HepG2 (cell line): ENCODE results near the gene POLR1F. TPM values are rescaled to one million over a fixed set of nuclear protein-coding genes. Genes with fewer than 3 reads are reported as not detected.

Experiments used
- ATAC-seq: fragments of 200-7000 bp; cut with Tn5 transposase; 3 replicates; pipeline ENCODE4 v1.9.1; 2020; ENCODE audit warnings: mild to moderate bottlenecking, moderate library complexity
- BruUV-seq: library from RNA; stranded (reverse); fragments of 400-500 nt; replicated peaks from 2 replicates; lab custom pipeline; 2021; lab: Mats Ljungman, UMichigan
- CTCF ChIA-PET: fragments of 300-600 bp; formaldehyde crosslinking; extraction: SDS; loops from one replicate; lab custom pipeline; 2021; ENCODE audit warnings: low total read pairs, inconsistent platforms, low intra/inter-chr PET ratio; lab: Yijun Ruan, JAX
- POLR2A ChIA-PET: fragments of 350-600 bp; sonication (Branson Sonifier 250); formaldehyde crosslinking; loops from one replicate; lab custom pipeline; 2020; ENCODE audit warnings: antibody characterized with exemption, inconsistent platforms; lab: Yijun Ruan, JAX
- DNase-seq: peaks from one replicate; pipeline ENCODE4 v3.0.0-alpha.2; 2015; ENCODE audit warnings: low spot score
- FAIRE-seq: peaks from 3 replicates; lab custom pipeline; 2011; peaks lifted over from hg19 to GRCh38; lab: Jason Lieb, UNC
- H2AFZ ChIP-seq: one replicate; pipeline ENCODE4 v1.6.1; 2011; ENCODE audit warnings: low read length, inconsistent platforms
- H3K27ac ChIP-seq: fragments of 300-600 bp; 3 replicates; pipeline ENCODE4 v1.8.0; 2011; ENCODE audit warnings: mixed run types, mild to moderate bottlenecking, mixed read lengths, low read length, inconsistent platforms; ENCODE audit not compliant: insufficient read depth; ENCODE audit errors: extremely low read length
- H3K27me3 ChIP-seq, 2 experiments: fragments of 200-600 bp in 1 of 2; 2 replicates in 1 of 2; 3 replicates in 1 of 2; pipeline versions ENCODE4 v1.6.0 to v1.8.0; 2011; ENCODE audit warnings: low read length in 2 of 2, mild to moderate bottlenecking in 2 of 2, moderate library complexity in 2 of 2, inconsistent platforms in 1 of 2; ENCODE audit not compliant: insufficient read depth in 2 of 2, control insufficient read depth in 1 of 2
- H3K36me3 ChIP-seq, 2 experiments: fragments of 200-600 bp in 1 of 2; replicated peaks in 1 of 2; 2 replicates in 1 of 2; 3 replicates in 1 of 2; pipeline versions ENCODE4 v1.5.1 to v1.8.0; 2011; ENCODE audit warnings: low read length in 2 of 2, inconsistent platforms in 1 of 2; ENCODE audit not compliant: insufficient read depth in 2 of 2, control insufficient read depth in 1 of 2
- H3K4me1 ChIP-seq: 2 replicates; pipeline ENCODE4 v1.5.1; 2012; ENCODE audit warnings: low read length, inconsistent platforms; ENCODE audit not compliant: insufficient read depth
- H3K4me2 ChIP-seq: 2 replicates; pipeline ENCODE4 v1.6.0; 2011; ENCODE audit warnings: low read depth, low read length, inconsistent platforms
- H3K4me3 ChIP-seq, 3 experiments: fragments of 200-600 bp in 1 of 3; sonication (generic), shearing (Covaris generic) in 1 of 3; replicated peaks in 1 of 3; 2 replicates each; pipeline ENCODE4 v1.5.1; 2011 to 2016; ENCODE audit warnings: low read length in 3 of 3, inconsistent platforms in 2 of 3, low read depth in 2 of 3, mild to moderate bottlenecking in 2 of 3, control low read depth in 1 of 3, mixed read lengths in 1 of 3; ENCODE audit not compliant: insufficient read depth in 1 of 3
- H3K79me2 ChIP-seq: one replicate; pipeline ENCODE4 v1.6.1; 2011; ENCODE audit warnings: low read length, inconsistent platforms; ENCODE audit not compliant: insufficient read depth
- H3K9ac ChIP-seq: 2 replicates; pipeline ENCODE4 v1.6.0; 2011; ENCODE audit warnings: mild to moderate bottlenecking, low read depth, low read length, inconsistent platforms; ENCODE audit not compliant: insufficient read depth
- H3K9me3 ChIP-seq: 2 replicates; pipeline ENCODE4 v1.5.1; 2012; ENCODE audit warnings: mild to moderate bottlenecking, low read length
- H4K20me1 ChIP-seq: 2 replicates; pipeline ENCODE4 v1.6.0; 2011; ENCODE audit warnings: inconsistent platforms, mild to moderate bottlenecking, low read length, moderate library complexity; ENCODE audit not compliant: insufficient read depth
- CENPT ChIP-seq: sonication (generic); formaldehyde crosslinking; IDR thresholded peaks from 2 replicates; pipeline ENCODE4 v1.8.0; 2022; ENCODE audit warnings: low read depth, mild to moderate bottlenecking, moderate library complexity, missing genetic modification reagents
- JUNB ChIP-seq: sonication (generic); formaldehyde crosslinking; IDR thresholded peaks from 2 replicates; pipeline ENCODE4 v1.8.0; 2022; ENCODE audit warnings: missing genetic modification reagents, mild to moderate bottlenecking, borderline replicate concordance
- KLF16 ChIP-seq, 2 experiments: sonication (generic) in 1 of 2; formaldehyde crosslinking in 1 of 2; IDR thresholded peaks; 2 replicates each; pipeline versions ENCODE4 v1.6.1 to v1.8.0; 2016 to 2023; ENCODE audit warnings: missing genetic modification reagents in 2 of 2, missing compliant biosample characterization in 1 of 2
- NFIB ChIP-seq: sonication (generic); formaldehyde crosslinking; IDR thresholded peaks from 2 replicates; pipeline ENCODE4 v1.9.0; 2021; ENCODE audit warnings: missing genetic modification reagents, mild to moderate bottlenecking, borderline replicate concordance
- RARA ChIP-seq: IDR thresholded peaks from 2 replicates; pipeline ENCODE4 v1.6.1; 2016; ENCODE audit warnings: missing genetic modification reagents, missing compliant biosample characterization
- SMC3 ChIP-seq: IDR thresholded peaks from 2 replicates; pipeline ENCODE4 v1.6.1; 2011; ENCODE audit warnings: low read length, improper control_type of control experiment
- STAG1 ChIP-seq: sonication (generic); formaldehyde crosslinking; IDR thresholded peaks from 2 replicates; pipeline ENCODE4 v1.4.0; 2020; ENCODE audit warnings: missing genetic modification reagents
- ZFX ChIP-seq: sonication (generic); formaldehyde crosslinking; IDR thresholded peaks from 2 replicates; pipeline ENCODE4 v1.4.0; 2020; ENCODE audit warnings: mild to moderate bottlenecking, low read depth, missing genetic modification reagents, moderate library complexity
- ZSCAN9 ChIP-seq: IDR thresholded peaks from 2 replicates; pipeline ENCODE4 v1.6.1; 2016; ENCODE audit warnings: borderline replicate concordance
- WGBS: methylation state at CpG from one replicate; pipeline ENCODE4 v1.1.6; 2017; ENCODE audit warnings: low lambda C conversion rate; 5-methylcytosine and 5-hydroxymethylcytosine counted together
- in situ Hi-C: cut with HindIII; loops from 2 replicates; pipeline ENCODE4 v1.10.0; 2017; ENCODE audit warnings: low pct_unique_long_range_greater_than_20kb; ENCODE audit not compliant: extremely low pct_ligation_motif_present
- intact Hi-C: fragments of 100-400 bp; cut with micrococcal nuclease; formaldehyde crosslinking; loops from one replicate; pipeline ENCODE4 v1.10.0; 2022; ENCODE audit not compliant: unreplicated experiment
- polyA plus RNA-seq, 8 experiments: library from polyadenylated mRNA; depleted of rRNA in 3 of 8; stranded (reverse) in 7 of 8; unstranded in 1 of 8; fragments of >200 nt; fragmentation: Illumina TruSeq in 4 of 8; extraction: Trizol in 4 of 8; gene quantifications; 2 replicates each; pipeline versions ENCODE4 v1.2.1 to v1.2.3, GENCODE V29; 2011 to 2016; ENCODE audit warnings: low read depth in 4 of 8, missing spikeins in 1 of 8, mixed read lengths in 1 of 8; ENCODE audit not compliant: insufficient read depth in 1 of 8
- total RNA-seq, 5 experiments: library from RNA; depleted of rRNA; stranded (reverse); fragments of >200 nt; fragmentation: Illumina TruSeq; extraction: Trizol; gene quantifications; 2 replicates each; pipeline ENCODE4 v1.2.3, GENCODE V29; 2016; ENCODE audit warnings: low read depth in 1 of 5
- TF ChIP-seq, protein P1 (sequence below): sonication (generic); formaldehyde crosslinking; IDR thresholded peaks from 2 replicates; pipeline ENCODE4 v1.5.0; 2020; ENCODE audit warnings: mild to moderate bottlenecking, missing genetic modification reagents, moderate library complexity
- TF ChIP-seq, protein P2 (sequence below): IDR thresholded peaks from 2 replicates; pipeline ENCODE4 v1.6.1; 2012; ENCODE audit warnings: low read depth, low read length, improper control_type of control experiment

The POLR1F gene
- total and polyA plus RNA-seq, 2 of the 13 experiments (the other 11 are each of a cell fraction or from before 2014, with no cell fraction given): 8.0 to 14.9 TPM

DNA sequence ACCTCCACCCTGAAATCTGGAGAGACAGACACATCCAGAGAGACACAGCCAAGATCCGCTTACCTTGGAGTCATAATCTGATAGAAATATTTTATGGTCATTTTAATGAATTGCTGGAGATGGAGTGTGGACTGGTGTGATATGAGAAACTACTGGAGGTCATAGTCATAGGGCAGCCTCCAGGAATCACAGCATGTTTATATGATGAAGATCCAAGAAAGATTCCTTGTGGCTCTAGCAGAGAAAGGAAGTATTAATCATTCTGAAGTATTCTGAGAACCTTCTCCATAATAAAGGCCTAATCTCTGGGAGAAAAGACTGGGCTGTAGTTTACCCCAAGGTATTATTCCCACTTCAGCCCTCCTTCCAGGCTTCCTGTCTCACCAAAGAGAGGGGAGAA lies 38.0 kb downstream of the POLR1F start:
- ATAC-seq: no peak
- no TSS peak for BruUV-seq
- Histone ChIP-seq H3K27me3 (no peaks in the 10 kb centered on the region), H4K20me1 (no peaks in the 10 kb centered on the region), H3K27ac (no peak overlapping the region), H3K4me3 (no peak overlapping the region)
- CTCF ChIA-PET: no interaction called here
- FAIRE-seq: no peak
- no peak for TF ChIP-seq KLF16 (CRISPR knock-in tag; IDR thresholded peaks at IDR 0.05)
- no peak for TF ChIP-seq CENPT
- no peak for TF ChIP-seq RARA (CRISPR knock-in tag)
- TF ChIP-seq, all 625 proteins: peak for 0
- no peaks in the 10 kb centered on the region for H3K36me3 ChIP-seq
- H3K9me3 ChIP-seq: no peaks in the 10 kb centered on the region
- intact Hi-C loops: no loop called here
- WGBS: 22% methylated on average over 1 of the region's 1 CpG
- H3K9ac ChIP-seq: no peak overlapping the region
- no peak for DNase-seq
- H3K4me2 ChIP-seq: no peak overlapping the region
- POLR2A ChIA-PET: no interaction called here
- in situ Hi-C loops: loop anchor here (25.0 kb wide), 2 partner anchors 559 to 1309 kb away; partner anchors contain the start of gene TWIST1
- no peak overlapping the region for H2AFZ ChIP-seq
- no peaks in the 10 kb centered on the region for H3K4me1 ChIP-seq
- H3K79me2 ChIP-seq: no peaks in the 10 kb centered on the region

DNA sequence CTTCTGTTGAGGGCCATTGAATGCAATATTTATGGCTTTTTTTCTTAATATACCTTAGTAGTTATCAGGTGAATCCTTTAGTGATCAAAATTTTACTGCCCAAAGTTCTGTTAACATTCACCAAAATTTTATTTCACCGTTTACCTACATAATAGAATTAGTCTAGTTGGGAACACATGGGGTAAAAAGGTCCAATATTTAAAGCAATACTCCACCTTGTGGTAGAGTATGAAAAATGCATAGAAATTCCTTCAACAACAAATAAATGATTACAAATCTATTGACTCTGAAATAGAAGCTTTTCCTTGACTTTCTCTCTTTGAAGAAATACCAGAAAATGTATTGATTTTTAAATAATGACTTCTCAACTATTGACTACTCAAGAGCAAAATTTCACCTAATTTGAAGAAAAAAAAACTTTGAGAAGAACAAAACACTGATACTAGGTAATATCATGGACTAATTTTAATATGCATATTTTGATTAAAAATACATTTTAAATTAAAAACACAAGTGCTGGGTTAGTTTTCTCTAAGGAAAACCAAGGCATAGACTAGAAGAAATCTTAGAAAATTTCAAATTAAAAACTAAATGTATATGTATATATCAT lies 43.3 kb downstream of the POLR1F start:
- in situ Hi-C loops: loop anchor here (25.0 kb wide), 2 partner anchors 553 to 1303 kb away; partner anchors contain the start of gene TWIST1
- no TSS peak for BruUV-seq

More for the DNA sequence above, 43.3 kb downstream of the POLR1F start:
- Histone ChIP-seq H3K9ac (no peak overlapping the region), H3K27me3 (no peaks in the 10 kb centered on the region), H3K79me2 (no peaks in the 10 kb centered on the region), H3K9me3 (no peaks in the 10 kb centered on the region), H3K4me3 (no peak overlapping the region), H3K36me3 (no peaks in the 10 kb centered on the region), H3K4me2 (no peak overlapping the region), H3K4me1 (no peaks in the 10 kb centered on the region), H2AFZ (no peak overlapping the region), H3K27ac (no peak overlapping the region), H4K20me1 (no peaks in the 10 kb centered on the region)
- intact Hi-C loops: loop anchor here (1.0 to 5.0 kb wide), 2 partner anchors 543 to 1313 kb away; no protein-coding TSS in a partner anchor
- 0 out of 3 replicates have a peak, but pooled peaks have one; percentile 24 for ATAC-seq
- 0% methylated on average over 1 of the region's 1 CpG for WGBS
- ChIA-PET POLR2A (no interaction called here), CTCF (interaction anchor here (0.7 to 1.6 kb wide), 4 partner anchors 1075 to 1984 kb away, joined by 3 to 4 read pairs (median 3); no protein-coding TSS in a partner anchor)
- FAIRE-seq: peak; percentile 39
- DNase-seq: peak; percentile 7
- TF ChIP-seq NFIB (no peak), SMC3 (peak; percentile 29), ZFX (CRISPR knock-in tag) (no peak), ZSCAN9 (no peak), JUNB (CRISPR knock-in tag) (no peak), STAG1 (CRISPR knock-in tag) (peak; percentile 44)
- TF ChIP-seq, protein P1, sequence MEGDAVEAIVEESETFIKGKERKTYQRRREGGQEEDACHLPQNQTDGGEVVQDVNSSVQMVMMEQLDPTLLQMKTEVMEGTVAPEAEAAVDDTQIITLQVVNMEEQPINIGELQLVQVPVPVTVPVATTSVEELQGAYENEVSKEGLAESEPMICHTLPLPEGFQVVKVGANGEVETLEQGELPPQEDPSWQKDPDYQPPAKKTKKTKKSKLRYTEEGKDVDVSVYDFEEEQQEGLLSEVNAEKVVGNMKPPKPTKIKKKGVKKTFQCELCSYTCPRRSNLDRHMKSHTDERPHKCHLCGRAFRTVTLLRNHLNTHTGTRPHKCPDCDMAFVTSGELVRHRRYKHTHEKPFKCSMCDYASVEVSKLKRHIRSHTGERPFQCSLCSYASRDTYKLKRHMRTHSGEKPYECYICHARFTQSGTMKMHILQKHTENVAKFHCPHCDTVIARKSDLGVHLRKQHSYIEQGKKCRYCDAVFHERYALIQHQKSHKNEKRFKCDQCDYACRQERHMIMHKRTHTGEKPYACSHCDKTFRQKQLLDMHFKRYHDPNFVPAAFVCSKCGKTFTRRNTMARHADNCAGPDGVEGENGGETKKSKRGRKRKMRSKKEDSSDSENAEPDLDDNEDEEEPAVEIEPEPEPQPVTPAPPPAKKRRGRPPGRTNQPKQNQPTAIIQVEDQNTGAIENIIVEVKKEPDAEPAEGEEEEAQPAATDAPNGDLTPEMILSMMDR: peak; percentile 43; the same call in 1 of the 2 replicates
- TF ChIP-seq, protein P2, sequence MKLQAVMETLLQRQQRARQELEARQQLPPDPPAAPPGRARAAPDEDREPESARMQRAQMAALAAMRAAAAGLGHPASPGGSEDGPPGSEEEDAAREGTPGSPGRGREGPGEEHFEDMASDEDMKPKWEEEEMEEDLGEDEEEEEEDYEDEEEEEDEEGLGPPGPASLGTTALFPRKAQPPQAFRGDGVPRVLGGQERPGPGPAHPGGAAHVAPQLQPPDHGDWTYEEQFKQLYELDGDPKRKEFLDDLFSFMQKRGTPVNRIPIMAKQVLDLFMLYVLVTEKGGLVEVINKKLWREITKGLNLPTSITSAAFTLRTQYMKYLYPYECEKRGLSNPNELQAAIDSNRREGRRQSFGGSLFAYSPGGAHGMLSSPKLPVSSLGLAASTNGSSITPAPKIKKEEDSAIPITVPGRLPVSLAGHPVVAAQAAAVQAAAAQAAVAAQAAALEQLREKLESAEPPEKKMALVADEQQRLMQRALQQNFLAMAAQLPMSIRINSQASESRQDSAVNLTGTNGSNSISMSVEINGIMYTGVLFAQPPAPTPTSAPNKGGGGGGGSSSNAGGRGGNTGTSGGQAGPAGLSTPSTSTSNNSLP: peak; percentile 58; the same call in 1 of the 2 replicates
